HG03135 (cell line): Measurements from ENCODE around the gene PPP4R3C.
"Not testable (repeated sequence)": the region's sequence is repeated elsewhere in the genome, so short reads cannot be mapped to it uniquely, and the experiment has no call there.

Source experiments
- ATAC-seq: cut with Tn5 transposase; IDR thresholded peaks from one replicate; pipeline ENCODE4 v1.9.1; 2021; ENCODE audit warnings: mild to moderate bottlenecking, moderate library complexity; ENCODE audit not compliant: unreplicated experiment

PPP4R3C gene

DNA sequence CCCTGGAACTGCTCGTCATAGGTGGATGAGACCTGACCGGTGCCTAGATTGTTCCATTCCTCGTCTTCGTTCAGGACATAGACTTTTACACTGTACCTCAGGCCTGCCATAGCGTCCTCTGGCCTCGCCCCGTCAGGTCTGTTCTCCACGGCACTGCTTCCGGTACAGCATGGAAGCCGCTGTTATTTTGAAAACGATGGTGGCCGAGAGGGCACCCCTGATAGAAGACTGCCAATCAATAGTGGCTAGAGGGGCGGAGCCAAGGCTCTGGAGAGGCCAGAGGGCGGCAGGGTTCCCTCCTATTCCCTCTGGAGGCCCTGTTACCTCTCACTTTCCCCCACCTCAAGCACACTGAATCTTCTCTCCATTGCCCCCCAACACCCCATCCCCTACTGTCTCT is at the start of gene PPP4R3C:
PPP4R3C (minus strand) TSS at position 155 of the 400 bp plus-strand sequence; CDS start at position 110, 45 bp downstream.
- no peak for ATAC-seq

DNA sequence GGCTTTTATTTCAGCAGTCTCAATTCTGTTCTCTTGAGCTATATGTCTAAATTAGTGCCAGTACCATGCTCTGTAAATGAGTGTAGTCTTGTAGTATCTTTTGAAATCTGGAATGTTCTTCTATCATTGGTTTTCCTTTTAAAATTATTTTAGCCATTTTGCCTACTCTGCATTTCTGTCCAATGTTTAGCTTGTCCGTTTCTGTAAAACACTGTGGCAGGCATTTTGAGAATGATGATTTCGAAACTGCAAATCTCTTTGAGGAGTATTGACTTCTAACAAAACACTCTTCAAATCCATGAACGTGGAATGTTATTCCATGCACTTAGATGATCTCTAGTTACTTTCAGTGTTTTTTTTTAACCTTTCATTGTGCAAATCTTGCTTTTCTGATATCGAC is 28.3 kb upstream of the PPP4R3C start:
- ATAC-seq: no peak

DNA sequence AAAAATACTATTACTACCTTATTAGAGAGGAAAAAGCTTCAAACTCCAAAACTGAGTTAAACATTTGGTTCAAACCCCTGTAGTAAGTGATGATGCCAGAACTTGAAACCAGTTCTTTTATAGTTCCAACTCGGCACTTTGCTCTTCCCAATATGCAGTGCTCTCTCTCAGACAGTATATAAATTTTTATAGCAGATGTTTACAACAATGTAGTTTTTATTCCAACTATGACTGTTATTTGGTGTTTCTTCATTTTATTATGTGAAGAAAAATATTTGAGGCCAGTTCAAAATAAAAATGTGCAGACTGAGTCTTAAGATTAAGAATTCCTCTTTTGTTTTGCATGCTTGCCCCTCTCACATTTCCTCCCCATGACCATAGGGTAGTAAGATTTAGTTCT is 2.9 kb upstream of the PPP4R3C start:
- no peak for ATAC-seq

DNA sequence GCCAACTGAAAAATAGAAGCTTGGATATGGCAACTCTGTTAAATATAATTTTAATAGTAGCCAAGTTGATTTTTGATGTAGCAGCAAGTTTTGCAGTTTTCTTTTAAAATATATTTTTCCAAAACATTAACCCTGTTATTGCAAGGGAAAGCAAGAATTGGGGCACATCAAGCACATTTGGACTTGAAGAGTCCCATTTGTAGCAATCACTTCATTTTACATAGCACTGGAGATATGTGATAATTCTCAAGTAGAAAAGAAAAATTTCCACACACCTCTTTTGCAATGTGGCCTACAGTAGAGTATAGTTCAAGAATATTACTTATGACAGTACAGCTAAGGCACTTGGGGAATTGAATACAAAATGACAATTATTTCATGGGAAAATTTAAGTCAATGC is 1.9 kb upstream of the PPP4R3C start:
- ATAC-seq: no peak

DNA sequence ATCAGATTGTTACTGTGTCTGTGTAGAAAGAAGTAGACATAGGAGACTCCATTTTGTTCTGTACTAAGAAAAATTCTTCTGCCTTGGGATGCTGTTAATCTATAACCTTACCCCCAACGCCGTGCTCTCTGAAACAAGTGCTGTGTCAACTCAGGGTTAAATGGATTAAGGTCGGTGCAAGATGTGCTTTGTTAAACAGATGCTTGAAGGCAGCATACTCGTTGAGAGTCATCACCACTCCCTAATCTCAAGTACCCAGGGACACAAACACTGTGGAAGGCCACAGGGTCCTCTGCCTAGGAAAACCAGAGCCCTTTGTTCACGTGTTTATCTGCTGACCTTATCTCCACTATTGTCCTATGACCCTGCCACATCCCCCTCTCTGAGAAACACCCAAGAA is 4.0 kb downstream of the PPP4R3C start:
- ATAC-seq: not testable (repeated sequence)

DNA sequence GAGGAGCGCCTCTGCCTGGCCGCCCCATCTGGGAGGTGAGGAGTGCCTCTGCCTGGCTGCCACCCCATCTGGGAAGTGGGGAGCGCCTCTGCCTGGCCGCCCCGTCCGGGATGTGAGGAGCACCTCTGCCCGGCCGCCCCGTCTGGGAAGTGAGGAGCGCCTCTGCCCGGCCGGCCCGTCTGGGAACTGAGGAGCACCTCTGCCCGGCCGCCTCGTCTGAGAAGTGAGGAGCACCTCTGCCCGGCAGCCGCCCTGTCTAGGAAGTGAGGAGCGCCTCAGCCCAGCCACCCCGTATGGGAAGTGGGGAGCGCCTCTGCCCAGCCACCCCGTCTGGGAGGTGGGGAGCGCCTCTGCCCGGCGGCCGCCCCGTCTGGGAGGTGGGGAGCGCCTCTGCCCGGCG is 4.6 kb downstream of the PPP4R3C start:
- not testable (repeated sequence) for ATAC-seq

DNA sequence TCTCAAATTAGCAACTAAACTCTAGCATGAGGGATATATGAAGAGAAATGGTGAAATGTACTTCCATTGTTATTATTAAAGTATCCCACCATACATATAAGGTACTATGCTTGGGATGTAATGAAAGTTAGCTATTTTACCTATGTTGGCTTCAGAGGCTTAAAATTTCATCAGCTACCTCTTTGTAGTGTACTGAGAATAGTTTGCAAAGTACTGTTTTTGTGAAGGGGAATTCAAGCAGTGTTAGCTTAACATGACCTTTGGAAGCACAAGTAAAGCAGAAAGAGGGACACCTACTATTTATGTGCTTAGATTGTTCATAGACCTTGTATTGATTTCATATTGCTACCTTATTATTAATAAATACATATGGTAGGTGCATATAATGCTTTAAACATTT is 11.8 kb downstream of the PPP4R3C start:
- ATAC-seq: no peak

DNA sequence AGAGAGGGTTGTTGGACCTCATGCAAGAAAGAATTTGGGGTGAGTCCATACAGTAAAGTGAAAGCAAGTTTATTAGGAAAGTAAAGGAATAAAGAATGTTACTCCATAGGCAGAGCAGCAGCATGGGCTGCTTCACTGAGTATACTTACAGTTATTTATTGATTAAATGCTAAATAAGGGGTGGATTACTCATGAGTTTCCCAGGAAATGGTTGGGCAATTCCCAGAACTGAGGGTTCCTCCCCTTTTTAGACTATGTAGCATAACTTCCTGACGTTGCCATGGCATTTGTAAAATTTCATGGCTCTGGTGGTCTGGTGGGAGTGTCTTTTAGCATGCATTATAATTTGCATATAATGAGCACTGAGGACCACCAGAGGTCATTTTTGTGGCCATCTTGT is 16.7 kb downstream of the PPP4R3C start:
- ATAC-seq: no peak

DNA sequence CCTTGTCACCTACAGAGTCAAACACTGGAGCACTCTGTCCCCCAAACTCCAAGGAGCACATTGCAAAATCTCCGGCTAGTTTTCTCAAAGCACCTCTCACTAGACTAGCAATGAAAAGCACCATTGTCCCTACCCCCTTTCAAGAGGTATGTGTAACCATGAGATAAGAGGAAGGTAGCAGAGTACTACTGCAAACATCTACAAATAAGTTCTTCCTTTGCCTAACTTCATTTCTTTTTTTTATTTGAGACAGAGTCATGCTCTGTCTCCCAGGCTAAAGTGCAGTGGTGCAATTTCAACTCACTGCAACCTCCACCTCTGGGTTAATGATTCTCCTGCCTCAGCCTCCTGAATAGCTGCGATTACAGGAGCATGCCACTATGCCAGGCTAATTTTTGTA is 17.7 kb downstream of the PPP4R3C start:
- no peak for ATAC-seq

DNA sequence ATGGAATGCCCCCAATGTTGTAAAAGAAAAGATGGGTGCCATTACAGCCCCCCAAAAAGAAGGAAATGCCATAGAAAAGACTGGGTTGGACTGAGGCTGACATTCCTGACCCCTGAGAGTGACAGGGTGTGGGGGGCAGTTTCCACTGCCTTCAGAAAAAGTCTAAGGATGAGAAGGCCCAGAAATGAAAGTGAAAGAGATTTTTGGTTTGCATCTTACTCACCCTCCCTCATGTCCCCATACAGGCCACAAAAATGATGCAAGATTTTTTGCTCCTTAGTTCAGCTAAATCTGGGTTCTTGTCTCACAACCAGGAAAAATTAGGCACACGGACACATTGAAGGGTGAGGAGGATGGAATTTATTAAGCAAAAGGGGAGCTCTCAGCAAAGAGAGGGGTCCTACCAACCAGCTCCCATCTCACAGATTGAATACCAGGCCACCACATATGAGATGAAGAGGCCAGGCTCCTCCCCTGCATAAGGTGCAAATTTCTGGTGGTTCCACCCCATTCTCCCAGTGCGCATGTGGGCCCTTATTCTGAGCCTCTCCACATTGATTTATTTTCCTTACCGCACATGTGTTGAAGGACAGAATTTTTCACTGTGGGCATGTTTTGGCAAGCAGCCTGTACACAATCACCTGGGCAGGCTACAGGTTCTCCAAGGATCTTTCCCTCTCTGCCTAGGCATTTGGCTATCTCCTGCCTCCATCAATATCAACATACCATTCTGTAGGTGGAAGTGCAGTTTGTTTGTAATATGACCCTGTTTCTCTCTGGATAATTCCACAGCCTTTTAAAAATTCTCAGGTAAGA is 18.8 kb downstream of the PPP4R3C start:
- ATAC-seq: no peak

DNA sequence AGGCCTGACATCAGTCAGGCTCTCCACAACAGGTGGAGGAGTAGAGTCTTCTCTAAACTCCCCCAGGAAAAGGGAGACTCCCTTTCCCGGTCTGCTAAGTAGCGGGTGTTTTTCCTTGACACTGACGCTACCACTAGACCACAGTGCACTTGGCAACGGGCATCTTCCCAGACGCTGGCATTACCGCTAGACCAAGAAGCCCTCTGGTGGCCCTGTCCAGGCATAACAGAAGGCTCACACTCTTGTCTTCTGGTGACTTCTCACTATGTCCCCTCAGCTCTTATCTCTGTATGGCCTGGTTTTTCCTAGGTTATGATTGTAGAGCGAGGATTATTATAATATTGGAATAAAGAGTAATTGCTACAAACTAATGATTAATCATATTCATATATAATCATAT is 20.7 kb downstream of the PPP4R3C start:
- ATAC-seq: not testable (repeated sequence)

DNA sequence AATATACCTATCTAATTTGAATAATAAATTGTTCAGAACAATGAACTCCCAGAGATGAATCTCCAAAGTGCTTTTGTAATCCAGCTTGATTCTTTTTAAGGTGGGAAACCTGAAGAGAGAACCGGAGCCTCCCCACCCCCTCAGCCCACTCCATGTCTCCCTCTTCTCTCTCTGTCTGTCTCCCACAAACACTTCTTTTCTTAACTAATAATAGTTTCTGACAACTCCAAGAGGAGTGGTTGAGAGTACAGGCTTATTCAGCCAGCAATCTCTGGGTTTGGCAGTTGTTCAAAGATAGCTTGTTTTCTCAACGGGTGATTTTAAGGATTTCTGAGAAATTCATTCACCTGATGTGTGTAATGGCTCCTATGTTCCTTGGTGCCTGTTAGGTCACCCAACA is 23.4 kb downstream of the PPP4R3C start:
- no peak for ATAC-seq

DNA sequence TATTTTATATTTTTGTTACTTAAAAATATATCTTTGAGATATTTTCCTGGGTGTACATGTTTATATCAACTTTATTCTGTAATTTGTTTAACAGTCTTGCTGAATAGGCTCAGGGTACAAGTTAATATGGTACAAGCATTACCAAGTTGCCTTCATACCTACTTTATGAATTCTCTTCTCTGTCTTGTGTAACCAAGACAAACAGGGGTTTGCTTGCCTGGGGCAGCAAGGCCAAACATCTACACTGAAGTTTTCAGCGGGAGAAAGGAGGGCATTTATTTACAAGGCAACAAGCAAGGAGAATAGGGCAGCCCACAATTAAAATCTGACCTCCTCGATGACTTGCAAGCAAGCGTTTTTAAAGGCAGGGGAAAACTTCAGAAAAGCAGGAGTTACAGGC is 24.2 kb downstream of the PPP4R3C start:
- ATAC-seq: no peak

DNA sequence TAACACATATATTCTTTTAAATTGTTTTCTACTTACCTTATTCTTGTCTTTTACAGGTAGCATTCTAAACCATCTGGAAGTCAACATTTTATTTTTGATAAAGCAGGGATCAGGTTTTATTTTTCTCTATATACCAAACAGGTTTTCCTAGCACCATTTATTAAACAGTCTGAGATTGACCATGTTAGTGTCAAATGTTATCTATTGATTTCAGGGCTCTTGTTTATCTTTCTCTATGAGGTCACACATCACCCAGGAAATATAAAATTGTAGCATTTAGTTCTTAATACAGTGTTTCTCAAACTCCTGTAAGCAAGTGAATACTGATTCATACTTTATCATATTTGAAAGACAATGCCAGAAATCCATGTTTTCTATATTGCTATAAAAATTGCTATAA is 28.1 kb downstream of the PPP4R3C start:
- no peak for ATAC-seq
